Osteoblast (primary cell): Measurements from ENCODE around the gene POU5F1. TPM values are rescaled to one million over a fixed set of nuclear protein-coding genes. Genes with fewer than 3 reads are reported as not detected.

Experiments
- DNase-seq: peaks from one replicate; pipeline ENCODE4 v3.0.0; 2011; ENCODE audit warnings: low spot score, mixed read lengths; ENCODE audit not compliant: insufficient read length; ENCODE audit errors: missing footprints
- H2AFZ ChIP-seq: 2 replicates; pipeline ENCODE4 v1.6.0; 2011; ENCODE audit warnings: mild to moderate bottlenecking, low read length
- H3K27ac ChIP-seq: 2 replicates; pipeline ENCODE4 v1.5.1; 2011; ENCODE audit warnings: mild to moderate bottlenecking, low read depth, low read length, moderate library complexity
- H3K27me3 ChIP-seq: 2 replicates; pipeline ENCODE4 v1.6.0; 2012; ENCODE audit warnings: mild to moderate bottlenecking, control low read depth, inconsistent platforms, low read length, moderate library complexity; ENCODE audit not compliant: insufficient read depth
- H3K36me3 ChIP-seq: 2 replicates; pipeline ENCODE4 v1.5.1; 2011; ENCODE audit warnings: mild to moderate bottlenecking, low read length, control low read depth, moderate library complexity; ENCODE audit not compliant: insufficient read depth
- H3K4me1 ChIP-seq: 2 replicates; pipeline ENCODE4 v1.5.1; 2011; ENCODE audit warnings: mild to moderate bottlenecking, low read length, control low read depth, moderate library complexity; ENCODE audit not compliant: insufficient read depth
- H3K4me2 ChIP-seq: 2 replicates; pipeline ENCODE4 v1.6.0; 2011; ENCODE audit warnings: mild to moderate bottlenecking, low read length; ENCODE audit not compliant: insufficient read depth
- H3K4me3 ChIP-seq: fragments of 200-600 bp; sonication (generic); 3 replicates; pipeline ENCODE4 v1.5.1; 2012; ENCODE audit warnings: mild to moderate bottlenecking, low read length, inconsistent platforms; ENCODE audit not compliant: insufficient read depth
- H3K79me2 ChIP-seq: 2 replicates; pipeline ENCODE4 v1.6.0; 2012; ENCODE audit warnings: mild to moderate bottlenecking, low read length, control low read depth, inconsistent platforms; ENCODE audit not compliant: insufficient read depth
- H3K9me3 ChIP-seq: 2 replicates; pipeline ENCODE4 v1.5.1; 2011; ENCODE audit warnings: low read depth, low read length, control low read depth
- H4K20me1 ChIP-seq: 2 replicates; pipeline ENCODE4 v1.6.0; 2012; ENCODE audit warnings: mild to moderate bottlenecking, low read length, control low read depth; ENCODE audit not compliant: insufficient read depth
- total RNA-seq: library from RNA; depleted of rRNA; stranded (reverse); fragments of >200 nt; gene quantifications from 2 replicates; pipeline ENCODE4 v1.2.3, GENCODE V29; 2012
- TF ChIP-seq, protein P1 (sequence below): IDR thresholded peaks from 2 replicates; pipeline ENCODE4 v1.5.1; 2011; ENCODE audit warnings: mild to moderate bottlenecking, low read depth, low read length, moderate library complexity; ENCODE audit errors: extremely low read depth

POU5F1 gene
- total RNA-seq, 1 donor, result 2.5 TPM

DNA sequence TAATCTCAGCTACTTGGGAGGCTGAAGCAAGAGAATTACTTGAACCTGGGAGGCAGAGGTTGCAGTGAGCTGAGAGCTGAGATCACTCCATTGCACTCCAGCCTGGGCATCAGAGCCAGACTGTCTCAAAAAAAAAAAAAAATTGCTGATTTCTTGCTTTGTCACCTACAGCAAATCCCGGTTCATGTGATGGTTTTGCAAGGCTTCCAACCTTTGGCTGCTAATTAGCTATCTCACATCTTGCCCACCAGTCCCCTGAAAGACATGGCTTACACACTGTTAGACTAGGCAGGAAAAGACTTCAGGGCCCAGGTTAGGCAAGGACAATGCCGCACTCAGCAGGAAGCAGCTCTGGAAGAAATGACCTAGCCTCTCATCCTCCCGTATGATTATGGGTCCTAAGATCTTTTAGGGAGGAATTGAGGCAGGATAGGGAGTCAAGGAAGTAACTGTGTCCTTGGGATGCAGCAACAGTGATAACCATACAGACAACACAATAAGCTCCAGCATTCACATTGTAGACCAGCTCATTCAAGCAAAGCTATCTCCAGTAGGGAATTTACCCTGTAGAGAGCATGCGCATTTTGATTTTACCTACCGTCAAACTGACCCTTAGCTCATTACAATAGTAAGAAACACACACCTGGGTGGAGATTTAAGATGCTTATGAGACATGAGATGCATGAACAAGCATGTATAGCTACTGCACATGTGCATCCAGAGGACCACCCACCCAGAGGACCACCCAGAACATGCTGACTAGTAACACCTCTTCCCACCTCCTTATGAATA lies 40.5 kb upstream of the POU5F1 start:
- no peak for DNase-seq
- Histone ChIP-seq H3K27me3 (peaks cover 3% of the 10 kb centered on the region), H3K79me2 (no peaks in the 10 kb centered on the region), H4K20me1 (no peaks in the 10 kb centered on the region), H3K4me2 (no peak overlapping the region), H3K9me3 (no peaks in the 10 kb centered on the region), H3K4me1 (no peaks in the 10 kb centered on the region), H2AFZ (no peak overlapping the region), H3K36me3 (no peaks in the 10 kb centered on the region), H3K4me3 (no peak overlapping the region), H3K27ac (no peak overlapping the region)
- TF ChIP-seq, protein P1, sequence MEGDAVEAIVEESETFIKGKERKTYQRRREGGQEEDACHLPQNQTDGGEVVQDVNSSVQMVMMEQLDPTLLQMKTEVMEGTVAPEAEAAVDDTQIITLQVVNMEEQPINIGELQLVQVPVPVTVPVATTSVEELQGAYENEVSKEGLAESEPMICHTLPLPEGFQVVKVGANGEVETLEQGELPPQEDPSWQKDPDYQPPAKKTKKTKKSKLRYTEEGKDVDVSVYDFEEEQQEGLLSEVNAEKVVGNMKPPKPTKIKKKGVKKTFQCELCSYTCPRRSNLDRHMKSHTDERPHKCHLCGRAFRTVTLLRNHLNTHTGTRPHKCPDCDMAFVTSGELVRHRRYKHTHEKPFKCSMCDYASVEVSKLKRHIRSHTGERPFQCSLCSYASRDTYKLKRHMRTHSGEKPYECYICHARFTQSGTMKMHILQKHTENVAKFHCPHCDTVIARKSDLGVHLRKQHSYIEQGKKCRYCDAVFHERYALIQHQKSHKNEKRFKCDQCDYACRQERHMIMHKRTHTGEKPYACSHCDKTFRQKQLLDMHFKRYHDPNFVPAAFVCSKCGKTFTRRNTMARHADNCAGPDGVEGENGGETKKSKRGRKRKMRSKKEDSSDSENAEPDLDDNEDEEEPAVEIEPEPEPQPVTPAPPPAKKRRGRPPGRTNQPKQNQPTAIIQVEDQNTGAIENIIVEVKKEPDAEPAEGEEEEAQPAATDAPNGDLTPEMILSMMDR, result no peak

DNA sequence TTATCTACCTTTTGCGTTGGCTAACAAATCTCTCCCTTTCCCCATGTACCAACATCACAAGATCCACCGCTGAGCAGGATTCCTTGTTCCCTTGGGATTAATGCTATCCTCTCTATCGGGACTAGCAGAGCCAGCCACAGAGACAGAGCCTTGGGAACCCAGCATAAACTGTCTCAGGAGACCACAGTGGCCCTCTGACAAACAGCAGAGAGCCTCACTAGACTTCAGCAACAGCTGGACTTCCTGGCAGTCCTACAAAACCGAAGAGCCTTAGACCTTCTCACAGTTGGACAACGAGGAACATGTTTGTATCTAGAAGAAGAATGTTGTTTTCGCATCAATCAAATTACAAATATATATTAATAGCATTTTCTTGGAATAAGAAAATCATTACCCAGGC lies 39.6 kb upstream of the POU5F1 start:
- TF ChIP-seq, protein P1, result no peak
- H3K27ac ChIP-seq, result no peak overlapping the region
- peaks cover 3% of the 10 kb centered on the region for H3K27me3 ChIP-seq
- H3K4me2 ChIP-seq, result no peak overlapping the region
- no peaks in the 10 kb centered on the region for H3K4me1 ChIP-seq
- DNase-seq, result no peak
- no peak overlapping the region for H3K4me3 ChIP-seq
- no peaks in the 10 kb centered on the region for H3K36me3 ChIP-seq
- no peaks in the 10 kb centered on the region for H3K9me3 ChIP-seq
- H3K79me2 ChIP-seq, result no peaks in the 10 kb centered on the region
- no peak overlapping the region for H2AFZ ChIP-seq
- no peaks in the 10 kb centered on the region for H4K20me1 ChIP-seq

- TF ChIP-seq, protein P1, result no peak
- H3K36me3 ChIP-seq, result no peaks in the 10 kb centered on the region
- no peaks in the 10 kb centered on the region for H4K20me1 ChIP-seq
- no peak overlapping the region for H3K27ac ChIP-seq
- no peaks in the 10 kb centered on the region for H3K9me3 ChIP-seq
- peaks cover 3% of the 10 kb centered on the region for H3K27me3 ChIP-seq
- H3K4me3 ChIP-seq, result no peak overlapping the region
- no peak overlapping the region for H3K4me2 ChIP-seq
- H3K4me1 ChIP-seq, result peaks cover under 1% of the 10 kb centered on the region
- DNase-seq, result no peak
- H3K79me2 ChIP-seq, result no peaks in the 10 kb centered on the region
- no peak overlapping the region for H2AFZ ChIP-seq
Observed at GRCh38 chr6:31209137-31209536, 38.7 kb upstream of the POU5F1 start.

DNA sequence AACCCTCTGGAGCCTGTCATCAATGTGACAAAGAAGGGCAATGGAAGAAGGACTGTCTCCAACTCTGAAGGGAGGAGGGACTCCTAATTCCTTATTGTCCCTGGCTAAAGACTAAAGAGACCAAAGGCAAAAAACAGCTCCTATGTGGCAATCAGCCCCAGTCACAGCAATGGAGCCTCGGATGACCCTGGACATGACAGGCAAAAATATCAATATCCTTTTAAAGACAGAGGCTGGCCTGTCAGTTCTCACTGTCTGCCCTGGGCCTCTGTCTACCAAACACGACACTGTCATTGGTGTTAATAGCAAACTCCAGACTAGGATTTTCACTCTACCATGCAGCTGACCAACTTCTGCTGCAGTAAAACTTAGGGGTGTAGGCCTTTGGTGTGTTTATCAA lies 38.0 kb upstream of the POU5F1 start:
- no peaks in the 10 kb centered on the region for H4K20me1 ChIP-seq
- no peaks in the 10 kb centered on the region for H3K36me3 ChIP-seq
- peaks cover 3% of the 10 kb centered on the region for H3K27me3 ChIP-seq
- H2AFZ ChIP-seq, result no peak overlapping the region
- H3K4me1 ChIP-seq, result peaks cover 6% of the 10 kb centered on the region
- no peak overlapping the region for H3K27ac ChIP-seq
- H3K79me2 ChIP-seq, result no peaks in the 10 kb centered on the region
- no peak for DNase-seq
- H3K4me2 ChIP-seq, result no peak overlapping the region
- H3K9me3 ChIP-seq, result no peaks in the 10 kb centered on the region
- TF ChIP-seq, protein P1, result no peak
- no peak overlapping the region for H3K4me3 ChIP-seq
